CD1c-positive myeloid dendritic cell (primary cell): ENCODE measurements around the gene ATXN7L1.

ENCODE experiments used
- DNase-seq: peaks from one replicate; pipeline ENCODE4 v3.0.0-alpha.2; 2016; ENCODE audit errors: extremely low spot score

The ATXN7L1 gene

GRCh38 chr7:105648561-105649401, 227.6 kb downstream of the ATXN7L1 start:
- DNase-seq: no peak

- no peak for DNase-seq
Observed at GRCh38 chr7:105647591-105647990, 228.8 kb downstream of the ATXN7L1 start.

GRCh38 chr7:105644937-105645336, 231.5 kb downstream of the ATXN7L1 start:
- DNase-seq: no peak

- DNase-seq: no peak
Observed at GRCh38 chr7:105643851-105644250, 232.5 kb downstream of the ATXN7L1 start.

GRCh38 chr7:105643384-105643783, 233.0 kb downstream of the ATXN7L1 start:
- no peak for DNase-seq

- DNase-seq: no peak
Observed at GRCh38 chr7:105642264-105642663, 234.1 kb downstream of the ATXN7L1 start.

GRCh38 chr7:105640956-105641810, 235.2 kb downstream of the ATXN7L1 start:
- DNase-seq: no peak

- DNase-seq: no peak
Observed at GRCh38 chr7:105639667-105640493, 236.5 kb downstream of the ATXN7L1 start.

GRCh38 chr7:105638902-105639495, 237.4 kb downstream of the ATXN7L1 start:
- no peak for DNase-seq

GRCh38 chr7:105638334-105638733, 238.1 kb downstream of the ATXN7L1 start:
- DNase-seq: no peak

- no peak for DNase-seq
Observed at GRCh38 chr7:105637755-105638154, 238.6 kb downstream of the ATXN7L1 start.

GRCh38 chr7:105636982-105637381, 239.4 kb downstream of the ATXN7L1 start:
- DNase-seq: no peak

- DNase-seq: no peak
Observed at GRCh38 chr7:105635197-105635596, 241.2 kb downstream of the ATXN7L1 start.

GRCh38 chr7:105625986-105626385, 250.4 kb downstream of the ATXN7L1 start:
- DNase-seq: no peak

GRCh38 chr7:105623906-105624305, 252.5 kb downstream of the ATXN7L1 start:
- no peak for DNase-seq

- DNase-seq: no peak
Observed at GRCh38 chr7:105623378-105623777, 253.0 kb downstream of the ATXN7L1 start.

GRCh38 chr7:105622106-105622731, 254.2 kb downstream of the ATXN7L1 start:
- no peak for DNase-seq

GRCh38 chr7:105621617-105622016, 254.8 kb downstream of the ATXN7L1 start:
- no peak for DNase-seq

GRCh38 chr7:105621176-105621575, 255.2 kb downstream of the ATXN7L1 start:
- no peak for DNase-seq

- DNase-seq: no peak
Observed at GRCh38 chr7:105619590-105619989, 256.8 kb downstream of the ATXN7L1 start.

GRCh38 chr7:105618016-105618296, 258.4 kb downstream of the ATXN7L1 start:
- DNase-seq: no peak
